ENCODE data around the gene C2CD5. TPM values are rescaled to one million over a fixed set of nuclear protein-coding genes. Genes with fewer than 3 reads are reported as not detected.

C2CD5 gene
- total RNA-seq, 2 donors from 2014 or later, result 38.9 to 46.0 TPM

DNA sequence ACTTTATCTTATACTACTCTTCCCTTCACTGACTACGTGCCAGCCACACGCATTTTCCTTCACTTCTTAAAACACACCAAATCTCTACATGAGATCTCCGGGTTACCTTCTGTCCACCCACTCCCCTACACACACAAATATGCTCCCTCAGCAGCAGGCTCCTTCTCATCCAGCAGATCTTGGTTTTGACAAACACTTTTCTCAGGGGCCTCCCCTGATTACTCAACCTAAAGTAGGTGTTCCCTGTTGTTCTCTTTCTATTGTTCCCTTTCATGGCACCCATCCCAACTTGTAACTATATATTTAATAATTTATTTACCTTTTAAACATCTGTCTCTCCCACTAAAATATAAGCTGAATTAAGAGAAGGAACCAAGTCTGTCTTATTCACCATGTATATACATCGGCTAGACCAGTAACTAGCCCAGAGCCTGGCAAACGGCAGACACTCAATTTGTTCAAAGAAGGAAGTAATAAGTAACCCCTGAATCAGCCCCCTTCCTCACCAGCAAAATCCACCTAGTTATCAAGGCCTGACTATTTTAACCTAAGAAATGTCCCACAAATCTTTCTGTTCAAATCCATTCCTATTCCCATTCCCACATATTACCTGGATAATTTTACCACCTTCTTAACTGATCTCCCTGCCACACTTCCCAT, 2.7 kb downstream of the C2CD5 start:
- H3K4me1 ChIP-seq, result no peaks in the 10 kb centered on the region
- intact Hi-C loops (cut with DNase I), result loop anchor here (2.0 kb wide), 1 partner anchor 83 kb away; the partner anchor contains the start of gene ETNK1
- H3K27me3 ChIP-seq, result no peaks in the 10 kb centered on the region
- H3K9me3 ChIP-seq, result no peaks in the 10 kb centered on the region
- TF ChIP-seq, protein P1, sequence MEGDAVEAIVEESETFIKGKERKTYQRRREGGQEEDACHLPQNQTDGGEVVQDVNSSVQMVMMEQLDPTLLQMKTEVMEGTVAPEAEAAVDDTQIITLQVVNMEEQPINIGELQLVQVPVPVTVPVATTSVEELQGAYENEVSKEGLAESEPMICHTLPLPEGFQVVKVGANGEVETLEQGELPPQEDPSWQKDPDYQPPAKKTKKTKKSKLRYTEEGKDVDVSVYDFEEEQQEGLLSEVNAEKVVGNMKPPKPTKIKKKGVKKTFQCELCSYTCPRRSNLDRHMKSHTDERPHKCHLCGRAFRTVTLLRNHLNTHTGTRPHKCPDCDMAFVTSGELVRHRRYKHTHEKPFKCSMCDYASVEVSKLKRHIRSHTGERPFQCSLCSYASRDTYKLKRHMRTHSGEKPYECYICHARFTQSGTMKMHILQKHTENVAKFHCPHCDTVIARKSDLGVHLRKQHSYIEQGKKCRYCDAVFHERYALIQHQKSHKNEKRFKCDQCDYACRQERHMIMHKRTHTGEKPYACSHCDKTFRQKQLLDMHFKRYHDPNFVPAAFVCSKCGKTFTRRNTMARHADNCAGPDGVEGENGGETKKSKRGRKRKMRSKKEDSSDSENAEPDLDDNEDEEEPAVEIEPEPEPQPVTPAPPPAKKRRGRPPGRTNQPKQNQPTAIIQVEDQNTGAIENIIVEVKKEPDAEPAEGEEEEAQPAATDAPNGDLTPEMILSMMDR (IDR thresholded peaks at IDR 0.05), result no peak
- H3K36me3 ChIP-seq, result no peaks in the 10 kb centered on the region
- no peak overlapping the region for H3K27ac ChIP-seq
- no peak for DNase-seq
- H3K4me3 ChIP-seq, result no peak overlapping the region
- no peak overlapping the region for H3K9ac ChIP-seq (ENCODE audit: low read depth in 2 of 2, low read length in 2 of 2)

- Histone ChIP-seq H3K27ac (no peak overlapping the region), H3K36me3 (no peaks in the 10 kb centered on the region), H3K9me3 (no peaks in the 10 kb centered on the region), H3K9ac (ENCODE audit: low read depth in 2 of 2, low read length in 2 of 2) (no peak overlapping the region), H3K4me3 (no peak overlapping the region), H3K27me3 (no peaks in the 10 kb centered on the region), H3K4me1 (no peaks in the 10 kb centered on the region)
- intact Hi-C loops (cut with DNase I), result no loop called here
- TF ChIP-seq, protein P1 (IDR thresholded peaks at IDR 0.05), result no peak
- DNase-seq, result no peak
Measured at GRCh38 chr12:22539055-22539454, 5.3 kb downstream of the C2CD5 start.

- Histone ChIP-seq H3K27me3 (no peaks in the 10 kb centered on the region), H3K4me1 (no peaks in the 10 kb centered on the region), H3K27ac (no peak overlapping the region), H3K4me3 (no peak overlapping the region), H3K36me3 (no peaks in the 10 kb centered on the region), H3K9ac (ENCODE audit: low read depth in 2 of 2, low read length in 2 of 2) (no peak overlapping the region), H3K9me3 (no peaks in the 10 kb centered on the region)
- TF ChIP-seq, protein P1 (IDR thresholded peaks at IDR 0.05), result no peak
- intact Hi-C loops (cut with DNase I), result no loop called here
- DNase-seq, result no peak
Measured at GRCh38 chr12:22538311-22538710, 6.0 kb downstream of the C2CD5 start.

GRCh38 chr12:22536971-22537544, 7.3 kb downstream of the C2CD5 start:
- no peak overlapping the region for H3K27ac ChIP-seq
- H3K9ac ChIP-seq (ENCODE audit: low read depth in 2 of 2, low read length in 2 of 2), result no peak overlapping the region
- H3K36me3 ChIP-seq, result no peaks in the 10 kb centered on the region
- no peaks in the 10 kb centered on the region for H3K9me3 ChIP-seq
- no peak for DNase-seq
- intact Hi-C loops (cut with DNase I), result no loop called here
- no peaks in the 10 kb centered on the region for H3K27me3 ChIP-seq
- no peak overlapping the region for H3K4me3 ChIP-seq
- TF ChIP-seq, protein P1 (IDR thresholded peaks at IDR 0.05), result no peak
- no peaks in the 10 kb centered on the region for H3K4me1 ChIP-seq

DNA sequence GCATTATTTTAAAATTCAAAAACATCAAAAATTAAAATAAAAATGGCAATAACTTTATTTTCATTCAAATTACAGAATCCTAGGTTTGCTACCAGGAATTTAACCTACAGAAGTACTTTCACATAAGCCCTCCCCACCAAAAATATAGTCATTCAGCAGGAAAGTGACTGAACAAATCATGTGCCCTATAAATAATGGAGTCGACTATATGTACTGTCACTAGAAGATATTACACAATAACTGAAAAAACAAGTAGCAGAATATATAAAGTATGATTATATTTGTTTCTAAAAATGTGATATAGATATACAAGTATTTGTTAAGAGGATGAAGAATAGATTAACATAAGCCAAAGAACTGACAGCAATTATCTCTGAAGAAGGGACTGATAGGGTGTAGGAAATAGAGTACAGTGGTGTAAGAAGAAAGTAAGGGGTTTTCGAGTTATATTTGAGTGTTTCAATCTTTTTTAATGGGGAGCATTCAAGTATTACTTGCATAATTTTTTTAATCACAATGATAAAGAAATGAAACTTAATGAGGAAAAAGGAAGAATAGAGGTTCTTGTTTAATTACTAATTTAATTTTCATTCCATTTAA, 7.9 kb downstream of the C2CD5 start:
- H3K36me3 ChIP-seq, result no peaks in the 10 kb centered on the region
- no peak overlapping the region for H3K4me3 ChIP-seq
- H3K9me3 ChIP-seq, result no peaks in the 10 kb centered on the region
- no peak overlapping the region for H3K27ac ChIP-seq
- no peaks in the 10 kb centered on the region for H3K4me1 ChIP-seq
- TF ChIP-seq, protein P1 (IDR thresholded peaks at IDR 0.05), result no peak
- intact Hi-C loops (cut with DNase I), result no loop called here
- no peak for DNase-seq
- H3K9ac ChIP-seq (ENCODE audit: low read depth in 2 of 2, low read length in 2 of 2), result no peak overlapping the region
- H3K27me3 ChIP-seq, result no peaks in the 10 kb centered on the region

Data from colonic mucosa (tissue), 4 donors.